GM18858 (cell line): Measurements from ENCODE around the gene LPAR3.

Experiments
- ATAC-seq: cut with Tn5 transposase; IDR thresholded peaks from one replicate; pipeline ENCODE4 v1.9.1; 2021; ENCODE audit not compliant: unreplicated experiment

Gene LPAR3

DNA sequence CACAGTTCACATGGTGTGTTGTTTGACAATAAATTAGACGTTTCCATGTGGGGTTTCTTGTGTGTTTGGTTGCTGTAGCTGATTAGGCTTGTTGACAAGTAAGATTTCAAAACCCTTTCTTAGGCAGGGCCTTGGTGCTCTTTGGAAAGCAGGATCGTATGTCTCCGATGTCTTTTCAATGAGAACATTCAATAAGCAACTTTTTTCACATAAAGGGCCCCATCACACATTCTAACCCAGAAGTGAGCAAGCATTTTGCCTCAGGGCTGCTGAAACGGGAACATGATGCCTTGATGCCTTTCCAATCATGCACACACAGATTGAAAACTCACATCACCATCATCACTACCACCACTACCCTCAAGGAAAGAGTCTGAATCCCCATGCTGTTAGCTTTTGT lies 33.1 kb downstream of the LPAR3 start:
- ATAC-seq, result no peak

DNA sequence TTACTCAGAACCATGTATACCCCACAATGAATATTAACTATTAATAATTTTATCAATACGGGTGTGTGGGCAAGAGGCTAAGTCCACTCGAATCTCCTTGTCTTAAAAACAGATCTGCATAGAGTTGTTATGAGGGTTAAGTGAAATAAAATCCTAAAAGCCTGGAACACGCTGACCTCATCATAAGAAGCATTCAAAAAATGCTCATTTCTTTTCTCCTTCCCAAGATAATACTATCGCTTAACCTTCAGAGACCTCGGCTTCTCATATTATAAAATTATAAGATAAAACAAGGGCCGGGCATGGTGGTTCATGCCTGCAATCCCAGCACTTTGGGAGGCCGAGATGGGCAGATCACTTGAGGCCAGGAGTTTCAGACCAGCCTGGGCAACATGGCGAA lies 35.1 kb downstream of the LPAR3 start:
- no peak for ATAC-seq

DNA sequence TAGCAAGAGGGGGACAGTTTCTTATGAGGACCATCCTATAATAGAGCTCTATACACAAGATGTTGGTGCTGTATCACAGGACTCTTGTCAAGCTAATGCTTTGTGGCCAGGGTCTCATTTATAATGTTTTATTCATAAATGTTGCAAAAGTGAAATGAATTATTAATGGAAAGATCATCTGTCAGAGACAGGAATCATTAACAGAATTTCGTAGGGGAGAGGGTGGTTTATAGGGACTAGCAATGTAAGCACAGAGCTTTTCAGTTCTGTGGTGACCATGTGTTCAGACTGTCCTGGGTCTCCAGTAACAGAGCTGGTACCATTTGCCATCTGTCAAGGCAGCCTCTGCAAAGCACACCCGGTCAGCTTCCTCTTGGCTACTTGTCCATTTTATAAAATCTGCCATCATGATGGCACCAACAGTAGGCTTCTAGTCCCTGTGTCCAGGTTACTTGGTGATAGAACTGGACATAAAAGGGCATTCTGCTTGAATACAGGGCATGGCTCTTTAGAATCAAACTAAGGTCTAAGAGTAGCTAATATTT lies 36.2 kb downstream of the LPAR3 start:
- no peak for ATAC-seq

DNA sequence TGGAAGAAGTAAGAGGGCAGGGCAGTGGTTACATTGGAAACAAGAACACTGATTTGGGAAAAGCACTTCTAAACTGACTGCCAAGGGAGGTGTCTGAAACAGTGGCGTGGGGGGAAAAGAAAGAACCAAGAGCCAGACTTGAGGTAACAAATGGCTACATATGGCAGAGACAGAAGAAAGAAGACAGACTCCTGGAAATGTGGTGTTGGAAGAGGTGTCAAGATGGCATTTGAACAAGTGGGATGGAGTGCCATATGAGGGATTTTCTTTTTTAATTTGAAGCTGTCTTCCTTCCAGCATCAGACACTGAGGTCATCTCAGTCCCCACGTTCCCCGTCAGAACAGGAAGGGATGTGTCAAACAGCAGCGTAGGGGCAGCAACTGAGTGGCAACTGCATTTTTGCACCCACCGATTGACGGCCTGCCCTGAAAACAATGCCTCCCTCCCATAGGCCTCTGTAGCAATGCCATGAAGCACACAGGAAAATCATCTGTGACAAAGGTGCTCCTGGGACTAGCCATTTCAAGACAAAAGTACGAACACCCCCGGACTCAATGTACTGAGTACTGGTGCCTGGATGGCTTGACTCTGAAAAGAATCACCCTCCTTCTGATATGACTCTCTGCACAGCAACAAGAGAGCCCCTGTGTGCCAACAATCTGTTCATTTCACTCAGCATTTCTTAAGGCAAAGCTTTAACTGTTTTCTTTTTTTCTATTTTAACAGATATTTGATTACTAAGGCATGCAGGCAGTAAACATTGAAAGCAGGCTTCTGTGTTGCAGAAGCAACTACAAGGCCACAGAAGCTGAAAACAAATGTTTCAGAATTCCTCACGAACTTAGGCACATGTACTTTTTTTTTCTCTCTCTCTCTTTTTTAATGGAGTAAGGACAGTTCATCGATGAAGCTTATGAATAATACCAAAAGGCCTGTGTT lies 37.0 kb downstream of the LPAR3 start:
- no peak for ATAC-seq

DNA sequence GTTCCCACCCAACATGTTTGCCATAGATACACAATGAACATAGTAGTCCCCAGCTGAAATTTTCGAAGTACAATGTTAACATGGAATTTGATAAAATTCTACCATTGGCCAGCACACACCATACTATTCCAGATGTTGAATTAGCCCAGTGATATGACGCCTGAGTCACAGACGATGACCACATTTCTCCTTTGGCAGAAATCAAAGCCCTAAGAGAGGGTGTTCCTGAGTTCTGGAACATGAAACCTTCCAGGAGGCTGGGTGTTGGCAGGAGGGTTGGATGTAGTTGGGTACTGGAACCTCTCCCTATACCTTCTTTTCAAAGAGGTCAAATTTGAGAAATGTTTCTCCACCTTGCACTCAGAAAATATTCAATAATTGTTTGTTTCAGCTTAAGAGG lies 37.8 kb downstream of the LPAR3 start:
- no peak for ATAC-seq

DNA sequence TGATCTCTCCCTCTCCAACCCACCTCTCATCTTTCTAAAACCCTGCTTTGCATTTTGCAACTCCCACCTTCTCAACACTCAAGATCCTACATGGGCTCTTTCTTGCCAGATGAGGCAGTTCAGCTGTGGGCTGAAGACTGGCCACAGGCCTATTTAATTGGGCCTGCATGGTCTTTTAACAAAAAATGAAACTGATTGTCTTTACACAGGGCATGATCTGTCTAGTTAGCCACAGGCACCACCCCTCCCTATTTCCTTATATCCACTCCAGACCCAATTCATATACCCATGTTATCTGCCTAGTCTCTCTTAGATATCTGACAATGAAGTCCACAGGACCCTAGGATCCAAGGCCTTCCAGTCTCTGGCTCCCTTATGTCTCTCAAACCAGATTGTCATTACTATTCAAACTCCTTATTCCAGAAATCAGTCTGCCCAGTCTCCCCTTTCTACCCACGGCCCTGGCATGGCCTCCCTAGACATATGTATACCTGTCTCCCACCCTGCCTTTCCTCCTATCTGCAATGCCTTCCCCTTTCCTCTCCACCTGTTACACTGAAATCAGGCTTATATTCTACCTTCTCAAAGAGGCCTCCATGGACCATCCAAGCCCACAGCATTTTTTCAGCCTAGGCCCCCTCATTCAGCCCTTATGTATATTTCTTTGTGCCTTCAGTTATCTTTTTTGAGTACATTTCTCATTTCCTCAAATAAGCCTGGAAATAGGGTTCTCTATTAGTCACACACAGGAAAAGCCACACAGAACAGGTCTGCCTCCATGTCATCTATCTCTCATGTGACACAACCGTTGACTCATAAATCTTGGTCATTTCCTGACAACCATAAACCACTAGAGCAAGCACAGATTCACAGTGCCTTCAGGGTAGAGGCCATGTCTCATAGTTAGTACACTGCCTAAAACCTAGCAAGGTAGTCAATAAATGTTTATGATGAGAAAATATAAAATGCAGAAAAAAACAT lies 39.0 kb downstream of the LPAR3 start:
- peak; percentile 99 for ATAC-seq

DNA sequence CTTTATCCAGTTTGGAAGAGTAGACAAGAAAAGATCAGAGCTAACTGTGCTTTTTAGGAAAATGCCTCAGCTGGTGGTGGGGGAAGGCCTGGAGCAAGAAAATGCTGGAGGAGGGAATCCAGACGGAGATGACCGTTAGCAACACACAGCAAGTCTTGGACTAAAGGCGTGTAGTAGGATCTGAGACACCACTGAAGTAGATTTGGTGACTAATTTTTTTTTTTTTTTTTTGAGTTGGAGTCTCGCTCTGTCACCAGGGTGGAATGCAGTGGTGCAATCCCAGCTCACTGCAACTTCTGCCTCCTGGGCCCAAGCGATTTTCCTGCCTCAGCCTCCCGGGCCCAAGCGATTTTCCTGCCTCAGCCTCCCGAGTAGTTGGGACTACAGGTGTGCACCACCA lies 41.2 kb downstream of the LPAR3 start:
- ATAC-seq, result no peak

DNA sequence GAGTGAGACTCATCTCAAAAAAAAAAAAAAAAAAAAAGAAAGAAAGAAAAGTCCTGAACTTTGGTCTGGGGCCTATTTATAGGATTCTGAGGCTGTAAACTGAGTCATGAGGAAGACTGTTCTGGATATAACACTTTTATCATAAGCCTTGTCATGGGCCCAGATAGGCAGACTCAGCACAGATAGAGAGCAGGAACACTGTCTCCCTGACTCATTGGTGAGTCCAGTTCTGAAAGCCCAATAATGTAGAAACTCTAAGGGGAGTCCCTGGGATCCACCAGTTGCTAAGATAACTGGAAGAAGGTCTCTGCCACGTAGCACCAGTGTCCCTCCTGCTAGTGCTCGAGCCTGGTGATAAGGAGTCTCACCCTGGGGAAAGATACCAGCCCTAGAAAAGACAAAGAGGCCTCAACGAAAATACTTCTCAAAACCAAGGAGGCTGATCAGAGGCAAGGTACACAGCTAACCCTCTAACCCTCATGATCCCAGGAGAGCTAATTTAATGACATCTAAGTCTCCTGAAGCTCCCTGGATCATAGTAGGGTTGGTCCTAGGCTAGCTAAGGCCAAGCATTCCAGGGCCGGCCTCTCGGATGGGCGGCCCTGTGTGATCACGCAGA lies 43.5 kb downstream of the LPAR3 start:
- ATAC-seq, result no peak

DNA sequence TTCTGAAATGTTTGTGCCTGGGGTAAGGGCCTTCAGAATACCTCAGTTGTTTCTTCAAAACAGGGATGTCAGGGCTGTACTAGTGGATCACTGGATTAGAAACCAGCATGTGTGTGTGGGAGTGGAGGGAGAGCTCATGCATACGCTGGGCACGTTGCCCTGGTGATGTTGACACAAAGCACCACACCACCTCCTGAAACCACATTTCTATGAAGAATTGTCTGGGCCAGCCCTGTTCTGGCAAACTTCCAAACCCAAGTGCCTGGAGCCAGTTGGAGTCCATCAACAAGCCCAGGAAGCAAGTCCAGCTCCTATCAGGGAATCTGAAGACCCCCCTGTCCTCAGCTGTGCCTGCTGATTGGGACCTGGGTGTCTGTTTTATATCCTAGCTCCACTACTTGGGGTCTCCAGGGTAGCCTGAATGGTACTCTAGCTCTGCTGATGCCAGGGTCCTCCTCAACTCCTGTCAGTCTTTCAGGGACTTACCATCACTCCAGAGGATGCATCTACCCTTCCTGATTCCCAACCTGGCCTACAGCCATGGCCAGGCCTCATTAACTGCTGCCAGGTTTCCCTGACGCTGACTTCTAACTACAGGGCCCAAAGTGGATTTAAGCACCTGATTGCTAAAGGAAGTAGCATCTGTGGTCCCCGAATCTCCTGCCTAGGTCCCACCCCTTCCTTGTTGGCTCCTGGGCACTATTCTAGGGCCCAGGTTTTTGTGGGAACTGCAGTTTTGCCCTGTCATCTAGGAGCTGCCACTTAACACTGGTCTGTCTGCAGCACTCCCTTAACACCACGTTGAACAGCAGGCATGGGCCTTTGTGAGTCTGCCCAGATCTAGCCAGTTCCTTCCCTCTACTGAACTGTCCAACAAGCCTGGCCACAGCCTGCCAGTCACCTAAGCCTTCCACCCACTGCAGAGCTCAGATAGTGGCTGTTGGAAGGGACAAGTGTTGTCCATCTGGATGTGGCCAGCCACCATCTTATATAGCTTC lies 45.5 kb downstream of the LPAR3 start:
- ATAC-seq, result peak; percentile 56

DNA sequence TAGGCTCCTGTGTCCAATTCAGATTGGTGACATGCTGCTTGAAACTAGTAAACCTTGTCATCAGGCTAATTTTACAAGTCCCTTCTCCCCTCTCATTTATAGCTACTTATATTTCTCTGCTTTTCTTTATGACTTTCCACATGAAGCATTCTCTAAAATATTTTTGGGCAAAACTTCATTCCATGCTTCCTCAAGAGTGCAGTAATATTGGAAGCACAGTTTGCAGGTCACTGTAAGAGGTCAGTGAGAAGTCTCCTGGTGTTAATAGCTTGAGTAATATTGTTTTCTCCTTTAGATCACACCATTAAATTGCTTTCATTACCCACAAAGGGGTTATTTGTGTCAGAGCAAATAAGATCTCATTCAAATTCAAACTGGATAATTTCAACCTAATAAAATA lies 46.6 kb downstream of the LPAR3 start:
- ATAC-seq, result no peak

DNA sequence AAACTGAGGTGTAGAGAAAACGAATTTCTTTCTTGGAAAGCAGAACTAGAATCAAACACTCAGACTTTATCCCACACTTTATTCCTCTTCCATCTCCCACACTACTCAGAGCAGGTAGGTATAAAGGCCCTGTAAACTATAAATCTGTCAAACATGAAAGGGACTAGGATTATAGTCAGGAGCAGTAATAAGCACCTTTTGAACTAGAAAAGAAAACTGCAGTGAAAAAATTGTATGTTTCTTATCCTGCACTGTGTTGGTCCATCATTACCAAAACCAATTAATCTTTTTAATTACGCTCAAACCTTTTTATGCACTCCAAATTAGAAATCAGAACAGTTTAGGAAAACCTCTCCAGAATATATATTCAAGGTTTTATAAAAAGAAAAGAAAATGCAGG lies 47.6 kb downstream of the LPAR3 start:
- no peak for ATAC-seq

DNA sequence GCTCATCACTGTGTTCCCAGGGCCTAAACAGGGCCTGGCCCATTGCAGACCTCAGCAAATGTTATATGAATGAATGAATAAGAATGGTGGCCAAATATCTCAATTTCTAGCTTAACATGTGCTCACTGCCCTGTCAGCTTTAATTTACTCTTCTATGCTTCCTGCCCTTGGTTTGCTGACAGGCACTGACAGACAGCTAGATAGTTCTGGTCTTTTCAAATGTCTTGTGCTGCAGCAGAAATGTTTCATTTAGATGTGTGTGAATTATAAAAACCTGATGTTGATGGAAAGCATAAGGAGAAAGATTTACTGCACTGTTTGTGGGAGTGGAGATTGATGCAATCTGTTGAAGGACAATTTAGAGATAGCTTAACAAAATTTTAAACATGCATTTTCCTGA lies 48.9 kb downstream of the LPAR3 start:
- no peak for ATAC-seq

DNA sequence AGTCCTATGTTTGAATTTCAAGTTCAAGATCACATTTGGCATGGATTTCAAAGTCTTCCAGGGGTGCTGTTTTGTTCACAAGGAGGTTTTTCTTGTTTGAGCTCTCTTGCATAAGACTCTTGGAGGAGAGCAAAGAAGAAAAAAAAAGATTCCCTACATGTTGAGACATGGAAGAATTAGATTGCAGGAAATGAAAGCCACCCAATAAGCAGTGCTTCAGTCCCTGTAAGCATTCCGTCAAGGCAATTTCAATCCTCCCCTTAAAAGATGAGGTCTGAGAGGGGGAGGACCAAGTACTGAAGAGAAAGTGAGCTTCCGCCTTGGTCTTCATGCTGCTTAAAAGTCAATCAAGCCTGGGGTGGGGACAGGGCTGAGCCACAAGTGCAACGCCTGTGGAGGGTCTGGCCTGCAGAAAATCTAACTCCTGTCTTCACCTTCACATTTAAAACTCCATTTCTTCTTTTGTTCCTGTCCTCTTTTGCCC lies 50.2 kb downstream of the LPAR3 start:
- ATAC-seq, result no peak

DNA sequence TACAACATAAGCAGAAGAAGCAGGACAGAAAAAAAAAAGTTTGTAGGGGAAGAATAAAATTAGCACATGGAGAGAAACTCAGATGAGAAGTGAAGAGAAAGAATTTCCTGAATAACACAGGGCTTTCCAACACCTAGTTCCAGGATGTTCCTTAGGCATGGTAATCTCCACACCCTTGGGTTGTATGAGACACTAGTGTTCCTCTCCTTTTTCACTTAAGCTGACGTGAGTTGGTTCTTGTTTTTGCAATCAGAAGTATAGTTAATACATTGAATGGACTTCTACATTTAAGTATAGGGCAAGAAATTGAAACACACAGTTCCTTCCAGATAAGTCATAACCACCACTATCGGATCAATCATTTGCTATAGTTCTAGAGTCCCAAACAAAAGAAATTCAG lies 51.0 kb downstream of the LPAR3 start:
- ATAC-seq, result no peak

DNA sequence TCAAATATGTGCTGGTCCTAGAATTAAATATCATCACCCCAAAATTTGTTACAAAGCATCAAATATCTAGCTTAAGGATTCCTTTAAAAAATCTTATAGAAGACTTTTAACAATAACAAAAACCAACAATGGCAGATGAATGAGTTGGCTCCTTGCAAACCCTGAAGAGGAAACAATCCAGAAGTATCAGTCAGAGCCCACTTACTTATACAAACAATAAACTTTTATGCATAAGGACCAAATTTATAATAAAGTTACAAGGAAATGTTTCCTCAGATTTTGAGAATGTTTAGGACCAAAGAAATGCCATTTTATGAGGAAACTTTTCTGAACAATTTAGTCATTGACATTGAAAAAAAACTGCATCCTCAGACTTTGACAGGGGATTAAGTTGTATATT lies 52.7 kb downstream of the LPAR3 start:
- ATAC-seq, result no peak

DNA sequence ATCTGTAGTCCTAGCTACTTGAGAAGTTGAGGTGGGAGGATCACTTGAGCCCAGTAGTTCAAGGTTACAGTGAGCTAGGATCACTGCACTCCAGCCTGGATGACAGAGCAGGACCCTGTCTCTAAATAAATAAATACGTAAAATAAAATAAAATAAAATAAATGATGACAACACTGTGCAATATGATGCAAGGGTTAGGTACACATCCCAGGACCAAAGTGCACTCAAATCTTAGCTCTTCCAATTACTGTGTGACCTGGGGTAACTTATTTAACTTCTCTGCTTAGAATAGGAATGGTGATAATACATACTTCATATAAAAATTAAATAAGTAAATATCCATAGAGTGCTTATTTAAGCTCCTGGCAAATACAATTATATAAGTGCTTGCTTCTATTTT lies 53.5 kb downstream of the LPAR3 start:
- no peak for ATAC-seq

DNA sequence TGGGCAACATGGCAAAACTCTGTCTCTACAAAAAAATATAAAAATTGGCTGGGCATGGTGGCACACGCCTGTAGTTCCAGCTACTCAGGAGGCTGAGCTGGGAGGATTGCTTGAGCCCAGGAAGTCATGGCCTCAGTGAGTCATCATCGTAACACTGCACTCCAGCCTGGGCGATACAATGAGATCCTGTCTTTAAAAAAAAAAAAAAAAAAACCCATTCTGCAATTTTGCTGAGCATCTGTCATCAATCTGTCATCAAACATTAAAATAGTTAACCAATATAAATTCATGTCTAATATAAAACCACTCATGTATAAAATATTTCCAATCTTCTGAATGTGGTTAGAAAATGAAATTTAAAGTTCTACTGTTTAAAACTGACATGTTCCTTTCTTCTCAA lies 56.9 kb downstream of the LPAR3 start:
- no peak for ATAC-seq

DNA sequence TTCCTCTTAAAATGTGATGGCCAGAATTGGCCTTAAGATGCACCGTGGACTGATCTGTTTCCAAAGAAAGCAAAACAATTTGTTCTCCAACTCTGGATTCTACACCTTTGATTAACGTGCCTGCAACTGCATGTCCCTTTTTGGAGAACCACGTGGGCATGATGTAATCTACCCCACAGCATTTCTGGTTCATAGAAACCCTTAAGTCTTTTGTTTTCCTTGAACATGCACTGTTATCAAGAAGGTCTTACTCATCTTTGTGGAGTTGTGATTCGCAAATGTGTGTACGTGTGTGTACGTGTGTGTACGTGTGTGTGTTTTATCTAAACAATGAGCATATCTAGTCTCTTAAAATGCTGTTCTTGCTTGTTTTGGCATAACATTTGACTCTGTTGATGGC lies 57.8 kb downstream of the LPAR3 start:
- ATAC-seq, result no peak

DNA sequence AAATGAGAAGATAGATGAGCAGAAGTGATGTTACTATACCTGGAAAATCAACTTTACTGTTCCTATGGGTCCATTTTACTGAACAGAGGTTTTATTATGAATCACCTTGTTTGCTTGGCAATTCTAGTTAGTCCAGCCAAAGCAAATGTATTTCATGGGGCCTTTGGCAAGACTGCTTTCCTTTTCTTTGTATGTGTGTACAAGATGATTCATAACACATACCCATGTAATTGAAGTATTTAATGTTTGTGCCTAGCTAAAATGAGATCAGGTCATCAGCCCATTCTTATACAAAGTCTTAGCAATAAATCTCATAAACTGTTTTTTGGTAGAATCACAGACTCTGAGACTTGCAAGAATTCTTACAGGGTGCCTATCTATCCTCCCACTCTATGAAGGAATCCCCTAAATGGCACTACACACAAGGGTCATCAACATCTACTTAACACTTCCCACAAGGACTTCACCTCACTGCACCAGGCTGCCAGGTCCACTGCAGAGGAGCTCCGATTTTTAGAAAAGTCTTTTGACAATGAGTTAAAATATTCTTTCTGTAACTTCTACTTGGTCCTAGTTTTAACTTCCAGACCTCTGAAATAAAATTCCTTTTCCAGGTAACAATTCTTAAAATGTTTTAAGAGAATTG lies 58.5 kb downstream of the LPAR3 start:
- ATAC-seq, result no peak
